ENCODE data around the gene GJA9.

- TF ChIP-seq CTCF (IDR thresholded peaks at IDR 0.05; ENCODE audit: low read depth, low read length, poor library complexity, severe bottlenecking) (no peak), EZH2phosphoT487 (IDR thresholded peaks at IDR 0.05; ENCODE audit: borderline replicate concordance, low read length) (no peak)
Observed at GRCh38 chr1:38929476-38929875, 48.1 kb upstream of the GJA9 start.

Measured in DOHH2 (cell line).